ENCODE measurements around the gene C5orf52. TPM values are rescaled to one million over a fixed set of nuclear protein-coding genes. Genes with fewer than 3 reads are reported as not detected.

The C5orf52 gene
- total RNA-seq, 2 experiments from 2014 or later, result not detected

DNA sequence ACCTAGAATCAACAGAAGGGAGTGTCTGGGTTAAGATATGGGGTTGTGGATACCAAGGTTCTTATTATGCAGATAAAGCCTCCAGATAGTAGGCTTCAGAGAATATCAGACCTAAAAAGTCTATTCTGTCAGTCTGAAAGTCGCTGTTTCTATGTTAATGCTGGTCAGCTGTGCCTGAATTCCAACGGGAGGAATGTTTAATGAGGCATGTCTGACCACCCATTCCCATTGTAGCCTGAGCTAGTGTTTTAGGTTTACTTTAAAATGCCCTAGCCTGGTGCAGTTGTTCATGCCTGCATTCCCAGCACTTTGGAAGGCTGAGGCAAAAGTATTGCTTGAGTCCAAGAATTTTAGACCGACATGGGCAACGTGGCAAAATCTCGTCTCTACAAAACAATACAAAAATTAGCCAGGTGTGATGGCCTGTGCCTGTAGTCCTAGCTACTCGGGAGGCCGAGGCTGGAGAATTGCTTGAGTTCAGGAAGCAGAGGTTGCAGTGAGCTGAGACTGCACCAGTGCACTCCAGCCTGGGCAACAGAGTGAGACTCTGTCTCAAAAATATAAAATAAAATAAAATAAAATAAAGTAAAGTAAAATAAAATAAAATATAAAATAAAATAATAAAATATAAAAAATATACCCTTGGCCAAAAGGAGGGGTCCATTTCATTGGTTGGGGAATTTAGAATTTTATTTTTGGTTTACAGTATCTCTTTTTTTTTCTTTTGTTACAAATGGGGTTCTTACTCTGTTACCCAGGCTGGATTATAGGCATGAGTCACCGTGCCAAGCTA, 11.3 kb upstream of the C5orf52 start:
- intact Hi-C loops (cut with DNase I, micrococcal nuclease), result no loop called here
- Histone ChIP-seq H3K27me3 (ENCODE audit: control insufficient read depth in 1 of 2, insufficient read depth in 2 of 2, low read length in 2 of 2) (no peaks in the 10 kb centered on the region), H3K9me3 (ENCODE audit: control insufficient read depth in 1 of 2, insufficient read depth in 1 of 2, low read length in 2 of 2) (peaks cover 0 to 16% of the 10 kb centered on the region in 2 experiments), H3K36me3 (ENCODE audit: insufficient read depth, low read length) (no peaks in the 10 kb centered on the region), H3K4me3 (ENCODE audit: low read length) (no peak overlapping the region), H3K4me1 (ENCODE audit: insufficient read depth, low read length) (no peaks in the 10 kb centered on the region), H3K27ac (ENCODE audit: low read depth in 1 of 2, low read length in 2 of 2) (no peak overlapping the region)
- peaks cover 7% of the 10 kb centered on the region for H3K9me3 Mint-ChIP-seq
- no peak overlapping the region for H3K27ac Mint-ChIP-seq
- peaks cover 59% of the 10 kb centered on the region for H3K36me3 Mint-ChIP-seq (ENCODE audit: low read depth)
- H3K27me3 Mint-ChIP-seq, result no peaks in the 10 kb centered on the region
- no peak for ATAC-seq (ENCODE audit: poor library complexity)
- CTCF ChIA-PET, result no interaction called here
- no peak for DNase-seq
- H3K4me1 Mint-ChIP-seq (ENCODE audit: low read depth), result no peaks in the 10 kb centered on the region
- no peak overlapping the region for H3K4me3 Mint-ChIP-seq
- TF ChIP-seq, protein P1, sequence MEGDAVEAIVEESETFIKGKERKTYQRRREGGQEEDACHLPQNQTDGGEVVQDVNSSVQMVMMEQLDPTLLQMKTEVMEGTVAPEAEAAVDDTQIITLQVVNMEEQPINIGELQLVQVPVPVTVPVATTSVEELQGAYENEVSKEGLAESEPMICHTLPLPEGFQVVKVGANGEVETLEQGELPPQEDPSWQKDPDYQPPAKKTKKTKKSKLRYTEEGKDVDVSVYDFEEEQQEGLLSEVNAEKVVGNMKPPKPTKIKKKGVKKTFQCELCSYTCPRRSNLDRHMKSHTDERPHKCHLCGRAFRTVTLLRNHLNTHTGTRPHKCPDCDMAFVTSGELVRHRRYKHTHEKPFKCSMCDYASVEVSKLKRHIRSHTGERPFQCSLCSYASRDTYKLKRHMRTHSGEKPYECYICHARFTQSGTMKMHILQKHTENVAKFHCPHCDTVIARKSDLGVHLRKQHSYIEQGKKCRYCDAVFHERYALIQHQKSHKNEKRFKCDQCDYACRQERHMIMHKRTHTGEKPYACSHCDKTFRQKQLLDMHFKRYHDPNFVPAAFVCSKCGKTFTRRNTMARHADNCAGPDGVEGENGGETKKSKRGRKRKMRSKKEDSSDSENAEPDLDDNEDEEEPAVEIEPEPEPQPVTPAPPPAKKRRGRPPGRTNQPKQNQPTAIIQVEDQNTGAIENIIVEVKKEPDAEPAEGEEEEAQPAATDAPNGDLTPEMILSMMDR (IDR thresholded peaks at IDR 0.05), result no peak
- POLR2A ChIA-PET, result no interaction called here

DNA sequence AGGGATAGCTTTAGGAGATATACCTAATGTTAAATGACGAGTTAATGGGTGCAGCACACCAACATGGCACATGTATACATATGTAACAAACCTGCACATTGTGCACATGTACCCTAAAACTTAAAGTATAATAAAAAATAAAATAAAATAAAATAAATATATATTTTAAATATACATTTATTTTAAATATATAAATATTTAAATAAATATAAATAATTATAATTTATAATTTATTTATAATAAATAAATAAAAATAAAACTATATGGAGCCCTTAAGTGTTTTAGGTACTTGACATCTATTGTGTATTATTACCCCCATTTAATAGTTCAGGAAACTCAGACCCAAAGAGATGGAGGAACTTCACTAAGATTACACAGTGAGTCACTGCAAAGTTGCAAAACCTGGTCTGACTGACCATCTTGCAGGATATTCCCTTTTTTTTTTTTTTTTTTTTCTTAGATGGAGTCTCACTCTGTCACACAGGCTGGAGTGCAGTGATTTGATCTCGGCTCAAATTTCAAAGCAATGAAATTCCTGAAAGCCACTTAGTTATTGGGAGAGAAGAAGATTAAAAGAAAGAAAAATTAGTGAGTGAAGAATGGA, 5.8 kb upstream of the C5orf52 start:
- POLR2A ChIA-PET, result no interaction called here
- Mint-ChIP-seq H3K27ac (no peak overlapping the region), H3K4me1 (ENCODE audit: low read depth) (peaks cover 8% of the 10 kb centered on the region), H3K27me3 (peaks cover 2% of the 10 kb centered on the region), H3K4me3 (no peak overlapping the region), H3K36me3 (ENCODE audit: low read depth) (peaks cover 20% of the 10 kb centered on the region), H3K9me3 (no peaks in the 10 kb centered on the region)
- peaks cover 0 to 2% of the 10 kb centered on the region in 2 experiments for H3K27me3 ChIP-seq (ENCODE audit: control insufficient read depth in 1 of 2, insufficient read depth in 2 of 2, low read length in 2 of 2)
- H3K36me3 ChIP-seq (ENCODE audit: insufficient read depth, low read length), result no peaks in the 10 kb centered on the region
- no peak for ATAC-seq (ENCODE audit: poor library complexity)
- H3K4me3 ChIP-seq (ENCODE audit: low read length), result no peak overlapping the region
- intact Hi-C loops (cut with DNase I, micrococcal nuclease), result no loop called here
- CTCF ChIA-PET, result no interaction called here
- peak in 2 of 14 experiments; percentile 50 to 60 for DNase-seq
- H3K9me3 ChIP-seq (ENCODE audit: control insufficient read depth in 1 of 2, insufficient read depth in 1 of 2, low read length in 2 of 2), result peaks cover 0 to 4% of the 10 kb centered on the region in 2 experiments
- TF ChIP-seq, protein P1 (IDR thresholded peaks at IDR 0.05), result no peak
- peaks cover 3% of the 10 kb centered on the region for H3K4me1 ChIP-seq (ENCODE audit: insufficient read depth, low read length)
- H3K27ac ChIP-seq (ENCODE audit: low read depth in 1 of 2, low read length in 2 of 2), result no peak overlapping the region

DNA sequence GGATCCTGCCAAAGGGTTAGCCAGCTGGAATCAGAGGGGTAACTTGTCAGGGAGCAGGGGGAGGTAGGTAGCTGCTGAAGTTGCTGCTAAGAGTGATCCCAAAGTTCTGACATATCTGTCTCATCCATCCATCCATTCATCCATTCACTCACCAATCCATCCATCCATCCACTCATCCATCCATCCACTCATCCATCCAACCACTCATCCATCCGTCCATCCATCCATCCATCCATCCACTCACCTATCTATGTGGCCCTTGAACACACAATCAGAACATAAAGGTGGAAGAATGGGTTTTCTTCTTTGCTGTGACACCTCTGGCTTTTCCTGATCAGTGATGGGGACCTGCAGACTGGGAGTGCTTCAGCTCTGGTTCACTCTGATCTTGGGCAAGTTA, 3.0 kb upstream of the C5orf52 start:
- Mint-ChIP-seq H3K4me1 (ENCODE audit: low read depth) (peaks cover 23% of the 10 kb centered on the region), H3K36me3 (ENCODE audit: low read depth) (peaks cover 3% of the 10 kb centered on the region), H3K27me3 (peaks cover 12% of the 10 kb centered on the region), H3K27ac (no peak overlapping the region), H3K4me3 (no peak overlapping the region), H3K9me3 (no peaks in the 10 kb centered on the region)
- intact Hi-C loops (cut with DNase I, micrococcal nuclease), result no loop called here
- ChIA-PET POLR2A (interaction anchor here (1.6 kb wide), 1 partner anchor 75 kb away, joined by 6 read pairs; the partner anchor contains the start of gene LSM11), CTCF (interaction anchor here (1.3 to 1.7 kb wide), 2 partner anchors 17 to 75 kb away, joined by 3 to 10 read pairs; partner anchors contain the start of gene LSM11)
- DNase-seq (no peak), ATAC-seq (ENCODE audit: poor library complexity) (no peak)
- no peaks in the 10 kb centered on the region for H3K36me3 ChIP-seq (ENCODE audit: insufficient read depth, low read length)
- no peak overlapping the region for H3K27ac ChIP-seq (ENCODE audit: low read depth in 1 of 2, low read length in 2 of 2)
- H3K4me1 ChIP-seq (ENCODE audit: insufficient read depth, low read length), result peaks cover 16% of the 10 kb centered on the region
- TF ChIP-seq, protein P1 (IDR thresholded peaks at IDR 0.05), result no peak
- peaks cover 0 to 5% of the 10 kb centered on the region in 2 experiments for H3K9me3 ChIP-seq (ENCODE audit: control insufficient read depth in 1 of 2, insufficient read depth in 1 of 2, low read length in 2 of 2)
- H3K4me3 ChIP-seq (ENCODE audit: low read length), result no peak overlapping the region
- H3K27me3 ChIP-seq (ENCODE audit: control insufficient read depth in 1 of 2, insufficient read depth in 2 of 2, low read length in 2 of 2), result peaks cover 12 to 14% of the 10 kb centered on the region in 2 experiments
